HepG2 (cell line): ENCODE data around the gene GALNT9. TPM values are rescaled to one million over a fixed set of nuclear protein-coding genes. Genes with fewer than 3 reads are reported as not detected.
A peak's percentile ranks its signal among the peaks of the same experiment; 100 is the strongest.

Experiments
- ATAC-seq: fragments of 200-7000 bp; cut with Tn5 transposase; 3 replicates; pipeline ENCODE4 v1.9.1; 2020; ENCODE audit warnings: mild to moderate bottlenecking, moderate library complexity
- BruUV-seq: library from RNA; stranded (reverse); fragments of 400-500 nt; replicated peaks from 2 replicates; lab custom pipeline; 2021; lab: Mats Ljungman, UMichigan
- CTCF ChIA-PET: fragments of 300-600 bp; formaldehyde crosslinking; extraction: SDS; loops from one replicate; lab custom pipeline; 2021; ENCODE audit warnings: low total read pairs, inconsistent platforms, low intra/inter-chr PET ratio; lab: Yijun Ruan, JAX
- POLR2A ChIA-PET: fragments of 350-600 bp; sonication (Branson Sonifier 250); formaldehyde crosslinking; loops from one replicate; lab custom pipeline; 2020; ENCODE audit warnings: antibody characterized with exemption, inconsistent platforms; lab: Yijun Ruan, JAX
- DNase-seq: peaks from one replicate; pipeline ENCODE4 v3.0.0-alpha.2; 2015; ENCODE audit warnings: low spot score
- FAIRE-seq: peaks from 3 replicates; lab custom pipeline; 2011; peaks lifted over from hg19 to GRCh38; lab: Jason Lieb, UNC
- H2AFZ ChIP-seq: one replicate; pipeline ENCODE4 v1.6.1; 2011; ENCODE audit warnings: low read length, inconsistent platforms
- H3K27ac ChIP-seq: fragments of 300-600 bp; 3 replicates; pipeline ENCODE4 v1.8.0; 2011; ENCODE audit warnings: mixed run types, mild to moderate bottlenecking, mixed read lengths, low read length, inconsistent platforms; ENCODE audit not compliant: insufficient read depth; ENCODE audit errors: extremely low read length
- H3K27me3 ChIP-seq, 2 experiments: fragments of 200-600 bp in 1 of 2; 2 replicates in 1 of 2; 3 replicates in 1 of 2; pipeline versions ENCODE4 v1.6.0 to v1.8.0; 2011; ENCODE audit warnings: low read length in 2 of 2, mild to moderate bottlenecking in 2 of 2, moderate library complexity in 2 of 2, inconsistent platforms in 1 of 2; ENCODE audit not compliant: insufficient read depth in 2 of 2, control insufficient read depth in 1 of 2
- H3K36me3 ChIP-seq, 2 experiments: fragments of 200-600 bp in 1 of 2; replicated peaks in 1 of 2; 2 replicates in 1 of 2; 3 replicates in 1 of 2; pipeline versions ENCODE4 v1.5.1 to v1.8.0; 2011; ENCODE audit warnings: low read length in 2 of 2, inconsistent platforms in 1 of 2; ENCODE audit not compliant: insufficient read depth in 2 of 2, control insufficient read depth in 1 of 2
- H3K4me1 ChIP-seq: 2 replicates; pipeline ENCODE4 v1.5.1; 2012; ENCODE audit warnings: low read length, inconsistent platforms; ENCODE audit not compliant: insufficient read depth
- H3K4me2 ChIP-seq: 2 replicates; pipeline ENCODE4 v1.6.0; 2011; ENCODE audit warnings: low read depth, low read length, inconsistent platforms
- H3K4me3 ChIP-seq, 3 experiments: fragments of 200-600 bp in 1 of 3; sonication (generic), shearing (Covaris generic) in 1 of 3; replicated peaks in 1 of 3; 2 replicates each; pipeline ENCODE4 v1.5.1; 2011 to 2016; ENCODE audit warnings: low read length in 3 of 3, inconsistent platforms in 2 of 3, low read depth in 2 of 3, mild to moderate bottlenecking in 2 of 3, control low read depth in 1 of 3, mixed read lengths in 1 of 3; ENCODE audit not compliant: insufficient read depth in 1 of 3
- H3K79me2 ChIP-seq: one replicate; pipeline ENCODE4 v1.6.1; 2011; ENCODE audit warnings: low read length, inconsistent platforms; ENCODE audit not compliant: insufficient read depth
- H3K9ac ChIP-seq: 2 replicates; pipeline ENCODE4 v1.6.0; 2011; ENCODE audit warnings: mild to moderate bottlenecking, low read depth, low read length, inconsistent platforms; ENCODE audit not compliant: insufficient read depth
- H3K9me3 ChIP-seq: 2 replicates; pipeline ENCODE4 v1.5.1; 2012; ENCODE audit warnings: mild to moderate bottlenecking, low read length
- H4K20me1 ChIP-seq: 2 replicates; pipeline ENCODE4 v1.6.0; 2011; ENCODE audit warnings: inconsistent platforms, mild to moderate bottlenecking, low read length, moderate library complexity; ENCODE audit not compliant: insufficient read depth
- HNRNPK ChIP-seq: fragments of 200-400 bp; formaldehyde crosslinking; IDR thresholded peaks from 2 replicates; pipeline ENCODE4 v1.6.1; 2018; ENCODE audit warnings: low read length, low read depth, moderate library complexity, mild to moderate bottlenecking; ENCODE audit not compliant: poor library complexity, severe bottlenecking
- MYNN ChIP-seq: sonication (generic); formaldehyde crosslinking; IDR thresholded peaks from 2 replicates; pipeline ENCODE4 v1.4.0; 2020; ENCODE audit warnings: mild to moderate bottlenecking, low read depth, missing genetic modification reagents
- SUZ12 ChIP-seq: fragments of 150-350 bp; IDR thresholded peaks from 2 replicates; pipeline ENCODE4 v1.6.1; 2014; ENCODE audit warnings: low read depth, low read length
- ZNF569 ChIP-seq: sonication (generic); formaldehyde crosslinking; IDR thresholded peaks from 2 replicates; pipeline ENCODE4 v1.5.0; 2020; ENCODE audit warnings: mild to moderate bottlenecking, missing genetic modification reagents, moderate library complexity, borderline replicate concordance
- ZNF660 ChIP-seq: sonication (generic); formaldehyde crosslinking; IDR thresholded peaks from 2 replicates; pipeline ENCODE4 v1.5.1; 2020; ENCODE audit warnings: mild to moderate bottlenecking, low read depth, missing genetic modification reagents, borderline replicate concordance
- ZNF7 ChIP-seq: IDR thresholded peaks from 2 replicates; pipeline ENCODE4 v1.6.1; 2016; ENCODE audit warnings: missing biosample characterization, missing genetic modification reagents
- ZNF891 ChIP-seq: sonication (generic); formaldehyde crosslinking; IDR thresholded peaks from 2 replicates; pipeline ENCODE4 v1.5.0; 2020; ENCODE audit warnings: mild to moderate bottlenecking, missing genetic modification reagents
- WGBS: methylation state at CpG from one replicate; pipeline ENCODE4 v1.1.6; 2017; ENCODE audit warnings: low lambda C conversion rate; 5-methylcytosine and 5-hydroxymethylcytosine counted together
- in situ Hi-C: cut with HindIII; loops from 2 replicates; pipeline ENCODE4 v1.10.0; 2017; ENCODE audit warnings: low pct_unique_long_range_greater_than_20kb; ENCODE audit not compliant: extremely low pct_ligation_motif_present
- intact Hi-C: fragments of 100-400 bp; cut with micrococcal nuclease; formaldehyde crosslinking; loops from one replicate; pipeline ENCODE4 v1.10.0; 2022; ENCODE audit not compliant: unreplicated experiment
- polyA plus RNA-seq, 8 experiments: library from polyadenylated mRNA; depleted of rRNA in 3 of 8; stranded (reverse) in 7 of 8; unstranded in 1 of 8; fragments of >200 nt; fragmentation: Illumina TruSeq in 4 of 8; extraction: Trizol in 4 of 8; gene quantifications; 2 replicates each; pipeline versions ENCODE4 v1.2.1 to v1.2.3, GENCODE V29; 2011 to 2016; ENCODE audit warnings: low read depth in 4 of 8, missing spikeins in 1 of 8, mixed read lengths in 1 of 8; ENCODE audit not compliant: insufficient read depth in 1 of 8
- total RNA-seq, 5 experiments: library from RNA; depleted of rRNA; stranded (reverse); fragments of >200 nt; fragmentation: Illumina TruSeq; extraction: Trizol; gene quantifications; 2 replicates each; pipeline ENCODE4 v1.2.3, GENCODE V29; 2016; ENCODE audit warnings: low read depth in 1 of 5

The GALNT9 gene
- total and polyA plus RNA-seq, 2 of the 13 experiments (the other 11 are each of a cell fraction or from before 2014, with no cell fraction given): 0.04 TPM; not detected in 1

GRCh38 chr12:132257206-132257954 lies 72.0 kb downstream of the GALNT9 start:
- H2AFZ ChIP-seq: no peak overlapping the region
- intact Hi-C loops (no loop called here), in situ Hi-C loops (no loop called here)
- no peak overlapping the region for H3K4me2 ChIP-seq
- ATAC-seq (no peak), FAIRE-seq (no peak), DNase-seq (no peak)
- H3K9me3 ChIP-seq: no peaks in the 10 kb centered on the region
- 27% methylated on average over 37 of the region's 56 CpGs for WGBS
- ChIA-PET CTCF (no interaction called here), POLR2A (no interaction called here)
- H3K27me3 ChIP-seq: peaks cover 17 to 81% of the 10 kb centered on the region in 2 experiments
- no peaks in the 10 kb centered on the region for H3K36me3 ChIP-seq
- H3K9ac ChIP-seq: no peak overlapping the region
- no TSS peak for BruUV-seq
- no peaks in the 10 kb centered on the region for H3K4me1 ChIP-seq
- no peaks in the 10 kb centered on the region for H3K79me2 ChIP-seq
- TF ChIP-seq HNRNPK: peak; percentile 47
- no peak for TF ChIP-seq ZNF891
- no peaks in the 10 kb centered on the region for H4K20me1 ChIP-seq
- no peak overlapping the region for H3K27ac ChIP-seq
- no peak overlapping the region for H3K4me3 ChIP-seq

- Histone ChIP-seq H3K4me1 (no peaks in the 10 kb centered on the region), H3K27ac (no peak overlapping the region), H4K20me1 (no peaks in the 10 kb centered on the region), H3K79me2 (no peaks in the 10 kb centered on the region), H3K27me3 (peaks cover 22 to 80% of the 10 kb centered on the region in 2 experiments), H3K4me2 (no peak overlapping the region), H3K9me3 (no peaks in the 10 kb centered on the region), H3K36me3 (no peaks in the 10 kb centered on the region), H2AFZ (no peak overlapping the region), H3K4me3 (no peak overlapping the region), H3K9ac (no peak overlapping the region)
- WGBS: 21% methylated on average over 8 of the region's 9 CpGs
- FAIRE-seq (no peak), ATAC-seq (no peak), DNase-seq (no peak)
- intact Hi-C loops (no loop called here), in situ Hi-C loops (no loop called here)
- ChIA-PET CTCF (no interaction called here), POLR2A (no interaction called here)
- no peak for TF ChIP-seq MYNN
- TF ChIP-seq SUZ12: no peak
- no peak for TF ChIP-seq ZNF660 (CRISPR knock-in tag)
- TF ChIP-seq ZNF569 (CRISPR knock-in tag): no peak
- peak; percentile 64; the same call in 1 of the 2 replicates for TF ChIP-seq ZNF7 (CRISPR knock-in tag)
- BruUV-seq: no TSS peak
Observed at GRCh38 chr12:132256646-132257045, 72.7 kb downstream of the GALNT9 start.
